Osteocyte (in vitro differentiated cells): Measurements from ENCODE around the gene ANKFN1. TPM values are rescaled to one million over a fixed set of nuclear protein-coding genes. Genes with fewer than 3 reads are reported as not detected.
"Not testable (repeated sequence)": the region's sequence is repeated elsewhere in the genome, so short reads cannot be mapped to it uniquely, and the experiment has no call there.

Experiments used
- DNase-seq: peaks from one replicate; pipeline ENCODE4 v3.0.0; 2021; ENCODE audit warnings: mixed read lengths; ENCODE audit not compliant: unreplicated experiment; ENCODE audit errors: extremely low spot score
- H3K27ac Mint-ChIP-seq: one replicate; pipeline ENCODE4 v1.8.0; 2021; ENCODE audit warnings: mild to moderate bottlenecking, mixed read lengths; ENCODE audit not compliant: unreplicated experiment
- H3K27me3 Mint-ChIP-seq: one replicate; pipeline ENCODE4 v1.8.0; 2021; ENCODE audit warnings: mixed read lengths; ENCODE audit not compliant: unreplicated experiment
- H3K36me3 Mint-ChIP-seq: one replicate; pipeline ENCODE4 v1.8.0; 2021; ENCODE audit warnings: mixed read lengths; ENCODE audit not compliant: unreplicated experiment
- H3K4me1 Mint-ChIP-seq: one replicate; pipeline ENCODE4 v1.8.0; 2021; ENCODE audit warnings: mixed read lengths; ENCODE audit not compliant: unreplicated experiment
- H3K4me3 Mint-ChIP-seq: one replicate; pipeline ENCODE4 v1.8.0; 2021; ENCODE audit warnings: mild to moderate bottlenecking, moderate library complexity, mixed read lengths; ENCODE audit not compliant: unreplicated experiment
- H3K9me3 Mint-ChIP-seq: one replicate; pipeline ENCODE4 v1.8.0; 2021; ENCODE audit warnings: mixed read lengths; ENCODE audit not compliant: unreplicated experiment
- total RNA-seq: library from RNA; stranded (reverse); gene quantifications from 2 replicates; pipeline ENCODE4 v1.2.1, GENCODE V29; 2021
- TF ChIP-seq, protein P1 (sequence below): fragments of 200-600 bp; sonication (generic); IDR thresholded peaks from 2 replicates; pipeline ENCODE4 v1.5.0; 2021; ENCODE audit warnings: antibody characterized with exemption, mild to moderate bottlenecking, moderate library complexity

ANKFN1 gene
- total RNA-seq, 1 donor from 2014 or later, result not detected

DNA sequence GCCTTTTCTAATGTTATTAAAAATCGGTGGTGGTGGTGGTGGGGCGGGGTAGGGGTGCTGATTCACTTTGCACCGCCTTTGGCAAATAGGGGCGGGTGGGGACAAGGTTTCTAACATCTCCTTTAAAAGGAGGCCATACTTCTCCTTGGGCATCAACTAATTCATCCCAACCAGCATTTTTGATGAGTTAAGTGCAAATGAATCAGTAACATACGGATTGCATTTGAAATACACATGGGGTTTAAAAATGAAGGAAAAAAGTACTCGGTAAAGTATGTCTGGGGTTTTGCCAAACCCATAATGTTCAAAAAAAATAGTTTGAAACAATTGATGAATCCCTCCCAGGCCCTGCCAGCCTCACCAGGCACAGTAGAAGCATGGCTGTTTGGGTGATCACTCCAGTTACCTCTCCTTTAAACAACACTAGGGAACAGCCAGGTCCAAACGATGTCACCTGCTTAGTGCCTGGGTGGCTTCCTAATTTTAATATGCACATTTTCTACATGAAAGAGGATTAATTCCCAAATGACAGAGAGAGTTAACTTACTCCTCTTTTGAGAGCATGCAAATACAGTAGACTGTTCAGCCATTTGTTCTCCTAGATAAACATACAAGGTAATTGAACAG, 107.2 kb downstream of the ANKFN1 start:
- no peak overlapping the region for H3K27ac Mint-ChIP-seq
- H3K36me3 Mint-ChIP-seq, result no peaks in the 10 kb centered on the region
- TF ChIP-seq, protein P1, sequence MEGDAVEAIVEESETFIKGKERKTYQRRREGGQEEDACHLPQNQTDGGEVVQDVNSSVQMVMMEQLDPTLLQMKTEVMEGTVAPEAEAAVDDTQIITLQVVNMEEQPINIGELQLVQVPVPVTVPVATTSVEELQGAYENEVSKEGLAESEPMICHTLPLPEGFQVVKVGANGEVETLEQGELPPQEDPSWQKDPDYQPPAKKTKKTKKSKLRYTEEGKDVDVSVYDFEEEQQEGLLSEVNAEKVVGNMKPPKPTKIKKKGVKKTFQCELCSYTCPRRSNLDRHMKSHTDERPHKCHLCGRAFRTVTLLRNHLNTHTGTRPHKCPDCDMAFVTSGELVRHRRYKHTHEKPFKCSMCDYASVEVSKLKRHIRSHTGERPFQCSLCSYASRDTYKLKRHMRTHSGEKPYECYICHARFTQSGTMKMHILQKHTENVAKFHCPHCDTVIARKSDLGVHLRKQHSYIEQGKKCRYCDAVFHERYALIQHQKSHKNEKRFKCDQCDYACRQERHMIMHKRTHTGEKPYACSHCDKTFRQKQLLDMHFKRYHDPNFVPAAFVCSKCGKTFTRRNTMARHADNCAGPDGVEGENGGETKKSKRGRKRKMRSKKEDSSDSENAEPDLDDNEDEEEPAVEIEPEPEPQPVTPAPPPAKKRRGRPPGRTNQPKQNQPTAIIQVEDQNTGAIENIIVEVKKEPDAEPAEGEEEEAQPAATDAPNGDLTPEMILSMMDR, result no peak
- H3K9me3 Mint-ChIP-seq, result no peaks in the 10 kb centered on the region
- no peaks in the 10 kb centered on the region for H3K4me1 Mint-ChIP-seq
- no peak overlapping the region for H3K4me3 Mint-ChIP-seq
- DNase-seq, result no peak
- no peaks in the 10 kb centered on the region for H3K27me3 Mint-ChIP-seq

DNA sequence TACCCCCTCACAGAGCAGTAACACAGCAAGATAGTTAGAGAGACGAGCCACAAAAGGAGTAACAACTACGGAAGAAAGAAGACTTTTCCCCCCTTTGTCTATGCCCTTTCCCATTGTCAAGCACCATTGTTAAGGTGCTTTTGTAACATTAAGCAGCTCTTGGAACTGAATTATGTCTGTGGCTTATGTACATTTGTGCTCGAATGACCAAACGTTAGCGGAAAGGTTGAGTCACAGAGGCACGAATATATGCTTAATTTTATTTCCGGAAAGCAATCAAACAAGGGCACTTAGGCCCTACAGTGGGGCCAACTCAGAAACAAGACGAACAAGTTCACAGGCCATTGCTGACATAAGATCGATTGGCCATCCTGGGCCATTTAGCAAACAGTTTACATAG, 109.5 kb downstream of the ANKFN1 start:
- no peaks in the 10 kb centered on the region for H3K27me3 Mint-ChIP-seq
- no peak for DNase-seq
- H3K36me3 Mint-ChIP-seq, result no peaks in the 10 kb centered on the region
- H3K9me3 Mint-ChIP-seq, result peaks cover 8% of the 10 kb centered on the region
- no peak overlapping the region for H3K4me3 Mint-ChIP-seq
- H3K4me1 Mint-ChIP-seq, result no peaks in the 10 kb centered on the region
- no peak overlapping the region for H3K27ac Mint-ChIP-seq
- TF ChIP-seq, protein P1, result no peak

DNA sequence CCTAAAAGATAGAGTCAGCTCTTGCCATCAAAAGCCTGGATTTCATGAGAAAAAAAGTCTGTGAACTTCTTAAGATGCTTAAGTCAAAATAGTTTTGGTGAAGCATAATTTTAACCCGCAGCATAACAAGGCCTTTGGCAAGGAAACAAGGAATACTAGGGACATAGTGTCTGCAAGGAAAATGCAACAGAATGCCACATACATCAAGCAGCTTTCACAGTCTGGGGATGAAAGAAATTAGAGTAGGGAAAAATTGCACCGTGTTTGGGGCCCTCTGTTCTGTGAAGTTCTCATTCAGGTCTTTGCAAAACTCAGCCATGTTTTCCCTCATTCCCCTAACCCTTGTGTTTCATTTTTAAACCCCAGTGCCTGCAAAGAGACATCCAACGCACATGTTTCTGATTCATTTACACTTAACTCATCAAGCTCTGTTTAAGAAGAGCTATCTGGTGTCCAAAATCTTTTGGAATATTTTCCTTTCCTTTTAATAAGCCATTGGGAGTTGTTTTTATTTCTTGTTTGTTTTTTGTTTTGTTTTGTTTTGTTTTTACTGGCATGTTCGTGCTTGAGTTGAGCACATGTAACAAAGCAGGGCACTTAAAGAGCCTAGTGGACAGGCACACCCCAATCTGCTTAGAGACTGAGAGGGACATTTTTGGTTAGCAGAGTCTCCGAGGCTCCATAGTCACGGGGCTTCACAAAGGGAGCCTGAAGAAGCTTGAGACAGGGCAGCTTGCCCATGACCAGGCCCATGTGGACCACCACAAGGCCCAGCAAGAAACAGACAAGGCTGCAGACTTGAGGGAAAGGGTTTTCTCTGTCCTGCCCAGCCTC, 116.5 kb downstream of the ANKFN1 start:
- Mint-ChIP-seq H3K27ac (no peak overlapping the region), H3K9me3 (peaks cover 8% of the 10 kb centered on the region), H3K4me3 (no peak overlapping the region), H3K36me3 (no peaks in the 10 kb centered on the region), H3K27me3 (no peaks in the 10 kb centered on the region), H3K4me1 (no peaks in the 10 kb centered on the region)
- TF ChIP-seq, protein P1, result no peak
- no peak for DNase-seq

DNA sequence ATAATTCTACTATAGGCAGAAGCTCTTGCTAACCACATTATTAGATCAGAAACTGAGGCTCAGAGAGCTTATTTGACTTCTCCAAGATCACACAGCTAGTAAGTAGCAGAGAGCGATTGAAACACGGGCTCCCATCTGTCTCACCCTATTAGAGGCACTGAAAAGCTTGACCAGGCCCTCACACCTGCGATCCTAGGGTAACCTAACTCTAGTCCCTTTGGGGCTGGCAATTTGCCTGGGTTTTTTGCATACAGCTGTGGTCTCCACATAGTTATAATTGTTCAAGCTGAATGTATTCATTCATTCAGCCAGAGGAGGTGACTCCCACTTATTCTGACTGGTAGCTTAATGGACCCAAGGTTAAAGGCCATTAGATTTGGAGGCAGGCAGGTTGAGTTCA, 121.2 kb downstream of the ANKFN1 start:
- Mint-ChIP-seq H3K4me3 (no peak overlapping the region), H3K27me3 (no peaks in the 10 kb centered on the region), H3K27ac (no peak overlapping the region), H3K4me1 (no peaks in the 10 kb centered on the region), H3K9me3 (no peaks in the 10 kb centered on the region), H3K36me3 (no peaks in the 10 kb centered on the region)
- DNase-seq, result no peak
- TF ChIP-seq, protein P1, result no peak

DNA sequence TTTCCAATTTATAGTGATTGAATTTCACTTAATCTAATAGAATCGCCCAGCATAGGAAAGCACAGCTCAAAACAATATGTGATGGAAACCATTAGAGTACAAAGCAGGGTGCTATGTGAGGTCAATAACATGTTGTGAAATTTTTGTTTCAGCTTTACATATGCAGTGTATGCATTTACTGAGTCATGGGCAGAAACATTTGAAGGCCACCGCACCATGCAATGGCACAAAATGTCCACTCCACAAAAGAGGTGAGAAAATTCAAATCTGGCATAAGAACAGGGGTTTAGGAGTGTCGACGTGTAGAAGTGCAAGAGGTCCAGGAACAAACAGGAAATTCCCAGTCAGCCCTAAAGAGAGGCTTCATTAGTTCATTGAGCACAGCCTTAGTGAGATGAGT, 131.2 kb downstream of the ANKFN1 start:
- Mint-ChIP-seq H3K4me1 (no peaks in the 10 kb centered on the region), H3K27me3 (no peaks in the 10 kb centered on the region), H3K9me3 (no peaks in the 10 kb centered on the region), H3K36me3 (no peaks in the 10 kb centered on the region), H3K27ac (no peak overlapping the region), H3K4me3 (no peak overlapping the region)
- TF ChIP-seq, protein P1, result no peak
- DNase-seq, result no peak

DNA sequence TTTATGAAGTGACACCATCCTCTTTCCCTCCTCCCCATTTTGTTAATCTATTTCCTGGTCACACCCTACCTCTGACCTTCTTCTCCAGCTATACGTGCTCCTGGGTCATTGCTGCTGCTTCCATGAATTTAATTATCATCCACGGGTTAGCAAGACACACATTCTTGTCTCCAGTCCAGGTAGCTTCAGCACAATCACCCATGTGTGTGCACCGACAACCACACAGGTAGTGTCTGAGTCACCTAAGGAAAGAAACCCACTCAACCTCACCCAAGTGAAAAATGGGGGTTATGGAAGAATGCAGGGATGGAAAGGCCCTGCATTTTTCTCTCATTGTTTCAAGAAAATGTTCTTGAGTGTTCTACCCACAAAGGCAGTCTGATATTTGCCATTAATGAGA, 135.5 kb downstream of the ANKFN1 start:
- H3K27me3 Mint-ChIP-seq, DNase-seq, H3K4me1 Mint-ChIP-seq, H3K27ac Mint-ChIP-seq, H3K36me3 Mint-ChIP-seq, H3K9me3 Mint-ChIP-seq, H3K4me3 Mint-ChIP-seq: not testable (repeated sequence)
